Liver (tissue), 9 donors: ENCODE data around the gene GAS6. TPM values are rescaled to one million over a fixed set of nuclear protein-coding genes. Genes with fewer than 3 reads are reported as not detected.

Experiments
- DNase-seq: peaks from one replicate; pipeline ENCODE4 v3.0.0-alpha.2; 2017; ENCODE audit warnings: low spot score
- H3K27ac ChIP-seq, 2 donors: one replicate each; pipeline ENCODE4 v1.7.0; 2013; ENCODE audit warnings: inconsistent platforms in 2 of 2, low read length in 2 of 2, control low read depth in 1 of 2, low read depth in 1 of 2, mild to moderate bottlenecking in 1 of 2
- H3K27me3 ChIP-seq, 4 donors: one replicate each; pipeline versions ENCODE4 v1.6.1 to v1.7.0; 2013; ENCODE audit warnings: low read length in 3 of 4, inconsistent platforms in 1 of 4, mild to moderate bottlenecking in 1 of 4, moderate library complexity in 1 of 4; ENCODE audit not compliant: control insufficient read depth in 4 of 4, insufficient read depth in 4 of 4
- H3K36me3 ChIP-seq, 4 donors: one replicate each; pipeline versions ENCODE4 v1.6.1 to v1.7.0; 2013; ENCODE audit warnings: low read length in 3 of 4, mild to moderate bottlenecking in 3 of 4, low read depth in 1 of 4, moderate library complexity in 1 of 4; ENCODE audit not compliant: control insufficient read depth in 4 of 4, insufficient read depth in 3 of 4
- H3K4me1 ChIP-seq, 4 donors: one replicate each; pipeline versions ENCODE4 v1.6.1 to v1.7.0; 2013; ENCODE audit warnings: low read length in 3 of 4, mild to moderate bottlenecking in 3 of 4, moderate library complexity in 1 of 4; ENCODE audit not compliant: control insufficient read depth in 4 of 4, insufficient read depth in 4 of 4
- H3K4me3 ChIP-seq, 3 donors: one replicate each; pipeline versions ENCODE4 v1.6.1 to v1.7.0; 2013; ENCODE audit warnings: low read length in 3 of 3, control low read depth in 1 of 3, low read depth in 1 of 3, mild to moderate bottlenecking in 1 of 3
- H3K9ac ChIP-seq, 2 donors: one replicate each; pipeline ENCODE4 v1.7.0; 2013; ENCODE audit warnings: low read length in 2 of 2, mild to moderate bottlenecking in 2 of 2, moderate library complexity in 2 of 2, control low read depth in 1 of 2, low read depth in 1 of 2
- H3K9me3 ChIP-seq, 4 donors: one replicate each; pipeline versions ENCODE4 v1.6.1 to v1.7.0; 2013; ENCODE audit warnings: low read length in 3 of 4; ENCODE audit not compliant: control insufficient read depth in 4 of 4
- EGR1 ChIP-seq, 2 donors: IDR thresholded peaks; 2 replicates each; pipeline ENCODE4 v1.6.1; 2016 to 2018; ENCODE audit warnings: antibody characterized with exemption in 2 of 2, low read depth in 2 of 2
- FOXA1 ChIP-seq: IDR thresholded peaks from 2 replicates; pipeline ENCODE4 v1.6.1; 2016; ENCODE audit warnings: antibody characterized with exemption
- FOXA2 ChIP-seq: IDR thresholded peaks from 2 replicates; pipeline ENCODE4 v1.6.1; 2016; ENCODE audit warnings: antibody characterized with exemption
- GABPA ChIP-seq, 2 donors: IDR thresholded peaks in 1 of 2; conservative IDR thresholded peaks in 1 of 2; 2 replicates each; pipeline ENCODE4 v1.6.1; 2016; ENCODE audit warnings: antibody characterized with exemption in 2 of 2, mild to moderate bottlenecking in 1 of 2, moderate library complexity in 1 of 2
- HNF4A ChIP-seq, 2 donors: conservative IDR thresholded peaks; 2 replicates each; pipeline ENCODE4 v1.6.1; 2016; ENCODE audit warnings: antibody characterized with exemption in 2 of 2, mild to moderate bottlenecking in 2 of 2
- HNF4G ChIP-seq: IDR thresholded peaks from 2 replicates; pipeline ENCODE4 v1.6.1; 2016; ENCODE audit warnings: antibody characterized with exemption
- JUND ChIP-seq, 2 donors: IDR thresholded peaks; 2 replicates each; pipeline ENCODE4 v1.6.1; 2016; ENCODE audit warnings: antibody characterized with exemption in 2 of 2
- NR2F2 ChIP-seq: IDR thresholded peaks from 2 replicates; pipeline ENCODE4 v1.6.1; 2016; ENCODE audit warnings: antibody characterized with exemption
- RAD21 ChIP-seq, 2 donors: IDR thresholded peaks; 2 replicates each; pipeline ENCODE4 v1.6.1; 2016; ENCODE audit warnings: antibody characterized with exemption in 2 of 2, mild to moderate bottlenecking in 2 of 2
- RXRA ChIP-seq, 2 donors: IDR thresholded peaks; 2 replicates each; pipeline ENCODE4 v1.6.1; 2017 to 2018; ENCODE audit warnings: antibody characterized with exemption in 2 of 2, mild to moderate bottlenecking in 1 of 2
- SP1 ChIP-seq: IDR thresholded peaks from 2 replicates; pipeline ENCODE4 v1.6.1; 2018; ENCODE audit warnings: antibody characterized with exemption, mild to moderate bottlenecking
- TAF1 ChIP-seq: conservative IDR thresholded peaks from 2 replicates; pipeline ENCODE4 v1.6.1; 2016; ENCODE audit warnings: antibody characterized with exemption, mild to moderate bottlenecking
- YY1 ChIP-seq: IDR thresholded peaks from 2 replicates; pipeline ENCODE4 v1.6.1; 2016; ENCODE audit warnings: antibody characterized with exemption, mild to moderate bottlenecking
- WGBS: extraction: QIAGEN DNeasy Blood & Tissue Kit; methylation state at CpG from one replicate; pipeline ENCODE4 v1.1.7; 2013; 5-methylcytosine and 5-hydroxymethylcytosine counted together
- polyA plus RNA-seq, 2 donors: library from polyadenylated mRNA; stranded (reverse) in 1 of 2; unstranded in 1 of 2; fragments of 200-250 nt in 1 of 2; fragments of >200 nt in 1 of 2; fragmentation: Nextera tagmentation in 1 of 2; extraction: Ambion mirVana in 1 of 2; gene quantifications; one replicate each; pipeline versions ENCODE4 v1.2.1 to v1.2.3, GENCODE V29; 2013 to 2015
- total RNA-seq, 2 donors: library from RNA; depleted of rRNA; stranded (reverse); fragments of >200 nt; gene quantifications; one replicate each; pipeline ENCODE4 v1.2.3, GENCODE V29; 2014
- TF ChIP-seq, protein P1 (sequence below): fragments of 150-350 bp; IDR thresholded peaks from 2 replicates; pipeline ENCODE4 v1.5.1; 2017; ENCODE audit warnings: improper control_type of control experiment, low read depth, low read length; ENCODE audit not compliant: missing input control
- TF ChIP-seq, protein P2 (sequence below): IDR thresholded peaks from 2 replicates; pipeline ENCODE4 v1.6.1; 2016; ENCODE audit warnings: antibody characterized with exemption, mild to moderate bottlenecking
- TF ChIP-seq, protein P3 (sequence below): IDR thresholded peaks from 2 replicates; pipeline ENCODE4 v1.6.1; 2016; ENCODE audit warnings: antibody characterized with exemption
- TF ChIP-seq, protein P4 (sequence below): IDR thresholded peaks from 2 replicates; pipeline ENCODE4 v1.6.1; 2016; ENCODE audit warnings: antibody characterized with exemption
- TF ChIP-seq, protein P5 (sequence below): IDR thresholded peaks from 2 replicates; pipeline ENCODE4 v1.6.1; 2016; ENCODE audit warnings: antibody characterized with exemption
- donor health status: healthy.
- donor health status: healthy.
- donor health status: healthy.
- donor health status: healthy.
- donor health status: healthy.

GAS6 gene
- total and polyA plus RNA-seq, 4 donors = 2.5 to 30.2 (median 9.1) TPM

DNA sequence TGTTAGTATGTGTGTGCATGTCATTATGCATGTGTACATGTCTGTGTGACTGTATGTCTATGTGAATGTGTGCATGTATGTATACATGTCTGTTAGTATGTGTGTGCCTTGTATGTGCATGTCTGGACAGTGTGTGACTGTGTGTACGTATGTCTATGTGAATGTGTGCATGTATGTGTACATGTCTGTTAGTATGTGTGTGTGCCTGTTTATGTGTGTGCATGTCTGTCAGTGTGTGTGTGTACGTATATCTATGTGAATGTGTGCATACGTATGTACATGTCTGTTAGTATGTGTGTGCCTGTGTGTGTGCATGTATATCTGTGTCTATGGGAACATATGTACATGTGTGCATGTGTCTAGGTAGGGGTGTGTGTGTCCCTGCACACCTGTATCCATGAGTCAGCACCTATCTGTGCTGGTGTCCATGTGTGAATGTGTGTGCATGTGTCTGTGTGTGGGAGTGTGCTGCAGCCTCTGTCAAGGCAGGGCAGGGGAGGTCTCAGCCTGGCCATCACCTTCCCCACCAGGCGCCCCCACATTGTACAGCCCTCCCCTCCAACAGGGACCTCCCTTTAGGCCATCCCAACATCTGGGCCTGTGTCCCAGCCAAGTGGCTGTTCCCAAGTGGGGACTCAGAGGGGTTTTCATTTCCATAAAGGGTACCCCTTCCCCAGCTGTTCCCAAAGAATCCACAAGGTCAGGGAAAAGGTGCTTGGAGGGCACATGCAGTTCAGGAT, 4.4 kb downstream of the GAS6 start:
- TF ChIP-seq, protein P1, sequence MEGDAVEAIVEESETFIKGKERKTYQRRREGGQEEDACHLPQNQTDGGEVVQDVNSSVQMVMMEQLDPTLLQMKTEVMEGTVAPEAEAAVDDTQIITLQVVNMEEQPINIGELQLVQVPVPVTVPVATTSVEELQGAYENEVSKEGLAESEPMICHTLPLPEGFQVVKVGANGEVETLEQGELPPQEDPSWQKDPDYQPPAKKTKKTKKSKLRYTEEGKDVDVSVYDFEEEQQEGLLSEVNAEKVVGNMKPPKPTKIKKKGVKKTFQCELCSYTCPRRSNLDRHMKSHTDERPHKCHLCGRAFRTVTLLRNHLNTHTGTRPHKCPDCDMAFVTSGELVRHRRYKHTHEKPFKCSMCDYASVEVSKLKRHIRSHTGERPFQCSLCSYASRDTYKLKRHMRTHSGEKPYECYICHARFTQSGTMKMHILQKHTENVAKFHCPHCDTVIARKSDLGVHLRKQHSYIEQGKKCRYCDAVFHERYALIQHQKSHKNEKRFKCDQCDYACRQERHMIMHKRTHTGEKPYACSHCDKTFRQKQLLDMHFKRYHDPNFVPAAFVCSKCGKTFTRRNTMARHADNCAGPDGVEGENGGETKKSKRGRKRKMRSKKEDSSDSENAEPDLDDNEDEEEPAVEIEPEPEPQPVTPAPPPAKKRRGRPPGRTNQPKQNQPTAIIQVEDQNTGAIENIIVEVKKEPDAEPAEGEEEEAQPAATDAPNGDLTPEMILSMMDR = no peak
- TF ChIP-seq SP1 = no peak
- no peak for TF ChIP-seq TAF1
- no peak for TF ChIP-seq FOXA1
- no peak for TF ChIP-seq NR2F2
- TF ChIP-seq, protein P2, sequence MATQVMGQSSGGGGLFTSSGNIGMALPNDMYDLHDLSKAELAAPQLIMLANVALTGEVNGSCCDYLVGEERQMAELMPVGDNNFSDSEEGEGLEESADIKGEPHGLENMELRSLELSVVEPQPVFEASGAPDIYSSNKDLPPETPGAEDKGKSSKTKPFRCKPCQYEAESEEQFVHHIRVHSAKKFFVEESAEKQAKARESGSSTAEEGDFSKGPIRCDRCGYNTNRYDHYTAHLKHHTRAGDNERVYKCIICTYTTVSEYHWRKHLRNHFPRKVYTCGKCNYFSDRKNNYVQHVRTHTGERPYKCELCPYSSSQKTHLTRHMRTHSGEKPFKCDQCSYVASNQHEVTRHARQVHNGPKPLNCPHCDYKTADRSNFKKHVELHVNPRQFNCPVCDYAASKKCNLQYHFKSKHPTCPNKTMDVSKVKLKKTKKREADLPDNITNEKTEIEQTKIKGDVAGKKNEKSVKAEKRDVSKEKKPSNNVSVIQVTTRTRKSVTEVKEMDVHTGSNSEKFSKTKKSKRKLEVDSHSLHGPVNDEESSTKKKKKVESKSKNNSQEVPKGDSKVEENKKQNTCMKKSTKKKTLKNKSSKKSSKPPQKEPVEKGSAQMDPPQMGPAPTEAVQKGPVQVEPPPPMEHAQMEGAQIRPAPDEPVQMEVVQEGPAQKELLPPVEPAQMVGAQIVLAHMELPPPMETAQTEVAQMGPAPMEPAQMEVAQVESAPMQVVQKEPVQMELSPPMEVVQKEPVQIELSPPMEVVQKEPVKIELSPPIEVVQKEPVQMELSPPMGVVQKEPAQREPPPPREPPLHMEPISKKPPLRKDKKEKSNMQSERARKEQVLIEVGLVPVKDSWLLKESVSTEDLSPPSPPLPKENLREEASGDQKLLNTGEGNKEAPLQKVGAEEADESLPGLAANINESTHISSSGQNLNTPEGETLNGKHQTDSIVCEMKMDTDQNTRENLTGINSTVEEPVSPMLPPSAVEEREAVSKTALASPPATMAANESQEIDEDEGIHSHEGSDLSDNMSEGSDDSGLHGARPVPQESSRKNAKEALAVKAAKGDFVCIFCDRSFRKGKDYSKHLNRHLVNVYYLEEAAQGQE = no peak
- TF ChIP-seq, protein P3, sequence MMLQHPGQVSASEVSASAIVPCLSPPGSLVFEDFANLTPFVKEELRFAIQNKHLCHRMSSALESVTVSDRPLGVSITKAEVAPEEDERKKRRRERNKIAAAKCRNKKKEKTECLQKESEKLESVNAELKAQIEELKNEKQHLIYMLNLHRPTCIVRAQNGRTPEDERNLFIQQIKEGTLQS = no peak
- TF ChIP-seq, protein P4, sequence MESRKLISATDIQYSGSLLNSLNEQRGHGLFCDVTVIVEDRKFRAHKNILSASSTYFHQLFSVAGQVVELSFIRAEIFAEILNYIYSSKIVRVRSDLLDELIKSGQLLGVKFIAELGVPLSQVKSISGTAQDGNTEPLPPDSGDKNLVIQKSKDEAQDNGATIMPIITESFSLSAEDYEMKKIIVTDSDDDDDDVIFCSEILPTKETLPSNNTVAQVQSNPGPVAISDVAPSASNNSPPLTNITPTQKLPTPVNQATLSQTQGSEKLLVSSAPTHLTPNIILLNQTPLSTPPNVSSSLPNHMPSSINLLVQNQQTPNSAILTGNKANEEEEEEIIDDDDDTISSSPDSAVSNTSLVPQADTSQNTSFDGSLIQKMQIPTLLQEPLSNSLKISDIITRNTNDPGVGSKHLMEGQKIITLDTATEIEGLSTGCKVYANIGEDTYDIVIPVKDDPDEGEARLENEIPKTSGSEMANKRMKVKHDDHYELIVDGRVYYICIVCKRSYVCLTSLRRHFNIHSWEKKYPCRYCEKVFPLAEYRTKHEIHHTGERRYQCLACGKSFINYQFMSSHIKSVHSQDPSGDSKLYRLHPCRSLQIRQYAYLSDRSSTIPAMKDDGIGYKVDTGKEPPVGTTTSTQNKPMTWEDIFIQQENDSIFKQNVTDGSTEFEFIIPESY = no peak
- TF ChIP-seq EGR1 (IDR thresholded peaks at IDR 0.05; ENCODE audit: low read depth in 2 of 2) = no peak
- TF ChIP-seq RAD21 (IDR thresholded peaks at IDR 0.05) = no peak
- no peak for TF ChIP-seq JUND (IDR thresholded peaks at IDR 0.05)
- no peak for TF ChIP-seq FOXA2
- no peak for TF ChIP-seq RXRA (IDR thresholded peaks at IDR 0.05)
- no peak for TF ChIP-seq YY1
- TF ChIP-seq HNF4G = no peak
- no peak for TF ChIP-seq HNF4A (conservative IDR thresholded peaks at IDR 0.05)
- TF ChIP-seq, protein P5, sequence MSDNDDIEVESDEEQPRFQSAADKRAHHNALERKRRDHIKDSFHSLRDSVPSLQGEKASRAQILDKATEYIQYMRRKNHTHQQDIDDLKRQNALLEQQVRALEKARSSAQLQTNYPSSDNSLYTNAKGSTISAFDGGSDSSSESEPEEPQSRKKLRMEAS = no peak
- TF ChIP-seq GABPA (IDR thresholded peaks at IDR 0.05 in 1 of 2, conservative IDR thresholded peaks at IDR 0.05 in 1 of 2) = no peak
- Histone ChIP-seq H3K9me3 (no peaks in the 10 kb centered on the region), H3K4me1 (peaks cover 11 to 30% (median 25%) of the 10 kb centered on the region in 4 donors), H3K36me3 (no peaks in the 10 kb centered on the region), H3K9ac (no peak overlapping the region), H3K27me3 (no peaks in the 10 kb centered on the region), H3K4me3 (no peak overlapping the region), H3K27ac (no peak overlapping the region)
- 93% methylated on average over 4 of the region's 4 CpGs for WGBS
- no peak for DNase-seq
